GM20431 (cell line): ENCODE data around the gene MB21D2.

ENCODE experiments used
- in situ Hi-C: fragments of 300-500 bp; cut with MseI, MboI; formaldehyde crosslinking; loops from one replicate; pipeline ENCODE4 v1.15.0; 2020; ENCODE audit warnings: low sequenced_read_pairs; ENCODE audit not compliant: unreplicated experiment

Gene MB21D2

GRCh38 chr3:192842711-192843110 is 74.9 kb downstream of the MB21D2 start:
- in situ Hi-C loops, result no loop called here

GRCh38 chr3:192842138-192842537 is 75.5 kb downstream of the MB21D2 start:
- in situ Hi-C loops, result no loop called here

- in situ Hi-C loops, result no loop called here
These were observed 76.2 kb downstream of the MB21D2 start for GRCh38 chr3:192841428-192841827.

- in situ Hi-C loops, result no loop called here
These were observed 77.4 kb downstream of the MB21D2 start for GRCh38 chr3:192840143-192840836.

- in situ Hi-C loops, result no loop called here
These were observed 81.5 kb downstream of the MB21D2 start for GRCh38 chr3:192835818-192836815.

- in situ Hi-C loops, result no loop called here
These were observed 83.2 kb downstream of the MB21D2 start for GRCh38 chr3:192834428-192834827.

GRCh38 chr3:192833177-192833890 is 84.3 kb downstream of the MB21D2 start:
- in situ Hi-C loops, result no loop called here

- in situ Hi-C loops, result no loop called here
These were observed 85.8 kb downstream of the MB21D2 start for GRCh38 chr3:192831801-192832347.

- in situ Hi-C loops, result no loop called here
These were observed 86.5 kb downstream of the MB21D2 start for GRCh38 chr3:192831111-192831644.

- in situ Hi-C loops, result no loop called here
These were observed 87.2 kb downstream of the MB21D2 start for GRCh38 chr3:192830291-192831110.

GRCh38 chr3:192827863-192828594 is 89.6 kb downstream of the MB21D2 start:
- in situ Hi-C loops, result no loop called here

- in situ Hi-C loops, result no loop called here
These were observed 90.4 kb downstream of the MB21D2 start for GRCh38 chr3:192827208-192827607.

GRCh38 chr3:192826214-192827006 is 91.2 kb downstream of the MB21D2 start:
- in situ Hi-C loops, result no loop called here

- in situ Hi-C loops, result no loop called here
These were observed 91.9 kb downstream of the MB21D2 start for GRCh38 chr3:192825657-192826200.

- in situ Hi-C loops, result no loop called here
These were observed 92.4 kb downstream of the MB21D2 start for GRCh38 chr3:192825216-192825615.

- in situ Hi-C loops, result loop anchor here (25.0 kb wide), 1 partner anchor 88 kb away; the partner anchor contains the start of gene MB21D2
These were observed 93.3 kb downstream of the MB21D2 start for GRCh38 chr3:192824313-192824712.

- in situ Hi-C loops, result loop anchor here (25.0 kb wide), 1 partner anchor 91 kb away; the partner anchor contains the start of gene MB21D2
These were observed 96.5 kb downstream of the MB21D2 start for GRCh38 chr3:192821161-192821560.
